Transverse colon (tissue), 4 donors: Measurements from ENCODE around the gene IL19. TPM values are rescaled to one million over a fixed set of nuclear protein-coding genes. Genes with fewer than 3 reads are reported as not detected.

Experiments used
- DNase-seq: peaks from one replicate; pipeline ENCODE4 v3.0.0-alpha.2; 2019
- H3K27ac ChIP-seq, 4 donors: fragments of 200-600 bp; sonication (generic); 2 replicates each; pipeline ENCODE4 v1.5.1; 2016 to 2018; ENCODE audit warnings: inconsistent platforms in 4 of 4
- H3K27me3 ChIP-seq: fragments of 200-600 bp; sonication (generic); 2 replicates; pipeline ENCODE4 v1.5.1; 2017; ENCODE audit warnings: inconsistent platforms
- H3K36me3 ChIP-seq, 4 donors: fragments of 200-600 bp; sonication (generic); 2 replicates each; pipeline ENCODE4 v1.5.1; 2017 to 2019; ENCODE audit warnings: inconsistent platforms in 4 of 4
- H3K4me1 ChIP-seq, 4 donors: fragments of 200-600 bp; sonication (generic); 2 replicates each; pipeline ENCODE4 v1.5.1; 2017 to 2020; ENCODE audit warnings: inconsistent platforms in 4 of 4
- H3K4me3 ChIP-seq, 4 donors: fragments of 200-600 bp; sonication (generic); 1 replicate in 1 of 4; 2 replicates in 3 of 4; pipeline versions ENCODE4 v1.5.1 to v1.6.1; 2017 to 2019; ENCODE audit warnings: inconsistent platforms in 4 of 4
- H3K9me3 ChIP-seq, 2 donors: fragments of 200-600 bp; sonication (generic); 2 replicates each; pipeline ENCODE4 v1.5.1; 2017 to 2019; ENCODE audit warnings: inconsistent platforms in 2 of 2
- EP300 ChIP-seq: sonication (generic); formaldehyde crosslinking; IDR thresholded peaks from one replicate; pipeline ENCODE4 v1.6.1; 2017; ENCODE audit warnings: antibody characterized with exemption, low read depth
- POLR2A ChIP-seq: fragments of 450-650 bp; IDR thresholded peaks from one replicate; pipeline ENCODE4 v1.6.1; 2016; ENCODE audit warnings: antibody characterized with exemption, mild to moderate bottlenecking, moderate library complexity
- POLR2AphosphoS5 ChIP-seq, 3 donors: sonication (generic); formaldehyde crosslinking; IDR thresholded peaks; one replicate each; pipeline ENCODE4 v1.6.1; 2016; ENCODE audit warnings: antibody characterized with exemption in 3 of 3
- WGBS, 2 donors: methylation state at CpG; one replicate each; pipeline ENCODE4 v1.1.5; 2018; ENCODE audit warnings: low coverage in 1 of 2; 5-methylcytosine and 5-hydroxymethylcytosine counted together
- in situ Hi-C, 4 donors: fragments of 200-750 bp; cut with MboI; loops; one replicate each; pipeline versions ENCODE4 v1.15.0 to v1.15.1; 2017; ENCODE audit warnings: low sequenced_read_pairs in 3 of 4, low pct_ligation_motif_present in 1 of 4, low pct_unique_long_range_greater_than_20kb in 1 of 4
- intact Hi-C: fragments of 100-400 bp; cut with DNase I; formaldehyde crosslinking; loops from one replicate; pipeline ENCODE4 v1.15.1; 2023; ENCODE audit warnings: low total_unique reads
- small RNA-seq, 4 donors: library from RNA; depleted of rRNA; stranded (forward); fragments of <200 nt; gene quantifications; one replicate each; pipeline ENCODE3, GENCODE V24; 2016
- total RNA-seq, 4 donors: library from RNA; depleted of rRNA; stranded (reverse); fragments of >200 nt; gene quantifications; one replicate each; pipeline ENCODE4 v1.1.0, GENCODE V29; 2016
- TF ChIP-seq, protein P1 (sequence below), 5 experiments: fragments of 200-600 bp in 3 of 5; fragments of 450-650 bp in 2 of 5; sonication (generic) in 3 of 5; IDR thresholded peaks; 1 replicate in 2 of 5; 2 replicates in 3 of 5; pipeline ENCODE4 v1.5.1; 2016 to 2017; ENCODE audit warnings: antibody characterized with exemption in 5 of 5, inconsistent platforms in 3 of 5, mild to moderate bottlenecking in 2 of 5, moderate library complexity in 1 of 5

The IL19 gene
- total RNA-seq, 4 donors from 2014 or later = not detected

- TF ChIP-seq EP300 (no peak), POLR2AphosphoS5 (IDR thresholded peaks at IDR 0.05) (no peak), POLR2A (no peak)
- TF ChIP-seq, protein P1, sequence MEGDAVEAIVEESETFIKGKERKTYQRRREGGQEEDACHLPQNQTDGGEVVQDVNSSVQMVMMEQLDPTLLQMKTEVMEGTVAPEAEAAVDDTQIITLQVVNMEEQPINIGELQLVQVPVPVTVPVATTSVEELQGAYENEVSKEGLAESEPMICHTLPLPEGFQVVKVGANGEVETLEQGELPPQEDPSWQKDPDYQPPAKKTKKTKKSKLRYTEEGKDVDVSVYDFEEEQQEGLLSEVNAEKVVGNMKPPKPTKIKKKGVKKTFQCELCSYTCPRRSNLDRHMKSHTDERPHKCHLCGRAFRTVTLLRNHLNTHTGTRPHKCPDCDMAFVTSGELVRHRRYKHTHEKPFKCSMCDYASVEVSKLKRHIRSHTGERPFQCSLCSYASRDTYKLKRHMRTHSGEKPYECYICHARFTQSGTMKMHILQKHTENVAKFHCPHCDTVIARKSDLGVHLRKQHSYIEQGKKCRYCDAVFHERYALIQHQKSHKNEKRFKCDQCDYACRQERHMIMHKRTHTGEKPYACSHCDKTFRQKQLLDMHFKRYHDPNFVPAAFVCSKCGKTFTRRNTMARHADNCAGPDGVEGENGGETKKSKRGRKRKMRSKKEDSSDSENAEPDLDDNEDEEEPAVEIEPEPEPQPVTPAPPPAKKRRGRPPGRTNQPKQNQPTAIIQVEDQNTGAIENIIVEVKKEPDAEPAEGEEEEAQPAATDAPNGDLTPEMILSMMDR (IDR thresholded peaks at IDR 0.05) = no peak
- H3K9me3 ChIP-seq = no peaks in the 10 kb centered on the region
- 70% methylated on average over 1 of the region's 1 CpG; no CpG with 5 or more reads in 1 of the 2 donors for WGBS, 2 donors
Measured at GRCh38 chr1:206891412-206891811, 120.8 kb downstream of the IL19 start.

More at GRCh38 chr1:206891412-206891811, 120.8 kb downstream of the IL19 start:
- H3K4me1 ChIP-seq = peaks cover 0 to 7% (median 0%) of the 10 kb centered on the region in 4 donors
- H3K4me3 ChIP-seq = no peak overlapping the region
- intact Hi-C loops = no loop called here
- H3K36me3 ChIP-seq = no peaks in the 10 kb centered on the region
- DNase-seq = no peak
- H3K27me3 ChIP-seq = peaks cover 3% of the 10 kb centered on the region
- no peak overlapping the region for H3K27ac ChIP-seq
- in situ Hi-C loops = no loop called here

Small RNA genes within 50 kb of the gene (small RNA-seq; reads per million reads assigned to genes)
- 0 reads per million in 4 donors for gene RF00019

Other genes with a start within 250 kb of the IL19 start
- gene EIF2D, start 158.3 kb upstream of the IL19 start, total RNA-seq = 10 to 100 TPM; 20.9 to 57.3 (median 39.5) TPM
- 1 to 10 TPM in 2 of 4 donors, not detected in 2; 1.6 to 3.2 TPM for gene DYRK3, start 135.2 kb upstream of the IL19 start, total RNA-seq
- 10 to 100 TPM; 47.0 to 74.8 (median 52.2) TPM for gene MAPKAPK2, start 85.9 kb upstream of the IL19 start, total RNA-seq
- 1 to 10 TPM in 2 of 4 donors, not detected in 2; 1.6 to 4.4 TPM for gene IL10, start 1.7 kb downstream of the IL19 start, total RNA-seq
- not detected for gene IL20, start 94.8 kb downstream of the IL19 start, total RNA-seq
- gene IL24, start 126.7 kb downstream of the IL19 start, total RNA-seq = not detected
- gene FCMR, start 151.2 kb downstream of the IL19 start, total RNA-seq = 10 to 100 TPM in 2 of 4 donors, 1 to 10 TPM in 1, under 1 TPM in 1; 1.00 to 51.6 (median 15.9) TPM
- over 10,000 TPM in 1 of 4 donors, 1,000 to 10,000 TPM in 3; 3,370 to 10,796 (median 6,659) TPM for gene PIGR, start 175.7 kb downstream of the IL19 start, total RNA-seq
- gene FCAMR, start 199.7 kb downstream of the IL19 start, total RNA-seq = 1 to 10 TPM in 1 of 4 donors, under 1 TPM in 2, not detected in 1; 0.37 to 2.4 (median 0.64) TPM